Urinary bladder (tissue), 4 donors: ENCODE measurements around the gene CHCHD3. TPM values are rescaled to one million over a fixed set of nuclear protein-coding genes. Genes with fewer than 3 reads are reported as not detected.
"Not testable (repeated sequence)": the region's sequence is repeated elsewhere in the genome, so short reads cannot be mapped to it uniquely, and the experiment has no call there.

Source experiments
- DNase-seq: peaks from one replicate; pipeline ENCODE4 v3.0.0-alpha.2; 2015; ENCODE audit errors: extremely low spot score
- H3K27ac ChIP-seq: one replicate; pipeline ENCODE4 v1.5.1; 2013; ENCODE audit warnings: low read depth, mild to moderate bottlenecking, moderate library complexity
- H3K36me3 ChIP-seq: one replicate; pipeline ENCODE4 v1.6.1; 2013; ENCODE audit warnings: mild to moderate bottlenecking, moderate library complexity; ENCODE audit not compliant: insufficient read depth
- H3K4me1 ChIP-seq: one replicate; pipeline ENCODE4 v1.6.1; 2013; ENCODE audit warnings: mild to moderate bottlenecking, moderate library complexity; ENCODE audit not compliant: insufficient read depth
- H3K4me3 ChIP-seq: one replicate; pipeline ENCODE4 v1.5.1; 2013; ENCODE audit warnings: low read depth, low read length
- WGBS: extraction: QIAGEN DNeasy Blood & Tissue Kit; methylation state at CpG from one replicate; pipeline ENCODE4 v1.1.7; 2013; 5-methylcytosine and 5-hydroxymethylcytosine counted together
- polyA plus RNA-seq: library from polyadenylated mRNA; stranded (reverse); fragments of 200-250 nt; gene quantifications from one replicate; pipeline ENCODE4 v1.2.3, GENCODE V29; 2013
- total RNA-seq: library from RNA; depleted of rRNA; stranded (reverse); fragments of >200 nt; gene quantifications from one replicate; pipeline ENCODE4 v1.2.3, GENCODE V29; 2014
- donor health status: healthy with polysubstance abuse.
- donor health status: healthy.

Gene CHCHD3
- total and polyA plus RNA-seq, 2 donors: 56.5 to 60.7 TPM

- DNase-seq: no peak
- Histone ChIP-seq H3K4me1 (no peaks in the 10 kb centered on the region), H3K27ac (no peak overlapping the region), H3K4me3 (no peak overlapping the region), H3K36me3 (no peaks in the 10 kb centered on the region)
These were observed 177.7 kb downstream of the CHCHD3 start for GRCh38 chr7:132904209-132904608.

- 97% methylated on average over 3 of the region's 3 CpGs for WGBS
- not testable (repeated sequence) for H3K4me1 ChIP-seq, DNase-seq
These were observed 179.6 kb downstream of the CHCHD3 start for GRCh38 chr7:132902294-132902693.

GRCh38 chr7:132901241-132901640, 180.6 kb downstream of the CHCHD3 start:
- Histone ChIP-seq H3K27ac (no peak overlapping the region), H3K4me1 (no peaks in the 10 kb centered on the region), H3K4me3 (no peak overlapping the region), H3K36me3 (peaks cover 4% of the 10 kb centered on the region)
- DNase-seq: no peak
- 82% methylated on average over 4 of the region's 4 CpGs for WGBS

More at GRCh38 chr7:132902294-132902693, 179.6 kb downstream of the CHCHD3 start:
- not testable (repeated sequence) for H3K4me3 ChIP-seq, H3K36me3 ChIP-seq, H3K27ac ChIP-seq

GRCh38 chr7:132899833-132900232, 182.1 kb downstream of the CHCHD3 start:
- DNase-seq: no peak
- 95% methylated on average over 4 of the region's 4 CpGs for WGBS
- Histone ChIP-seq H3K4me3 (no peak overlapping the region), H3K36me3 (peaks cover 4% of the 10 kb centered on the region), H3K27ac (no peak overlapping the region), H3K4me1 (no peaks in the 10 kb centered on the region)

GRCh38 chr7:132898641-132899175, 183.2 kb downstream of the CHCHD3 start:
- not testable (repeated sequence) for DNase-seq, H3K4me1 ChIP-seq, H3K27ac ChIP-seq, H3K36me3 ChIP-seq, H3K4me3 ChIP-seq
- 98% methylated on average over 33 of the region's 38 CpGs for WGBS

GRCh38 chr7:132897093-132897687, 184.7 kb downstream of the CHCHD3 start:
- Histone ChIP-seq H3K4me1 (no peaks in the 10 kb centered on the region), H3K36me3 (peaks cover 4% of the 10 kb centered on the region), H3K27ac (no peak overlapping the region), H3K4me3 (no peak overlapping the region)
- DNase-seq: no peak
- 95% methylated on average over 3 of the region's 3 CpGs for WGBS

- 93% methylated on average over 6 of the region's 6 CpGs for WGBS
- Histone ChIP-seq H3K4me3 (no peak overlapping the region), H3K36me3 (peaks cover 4% of the 10 kb centered on the region), H3K27ac (no peak overlapping the region), H3K4me1 (no peaks in the 10 kb centered on the region)
- no peak for DNase-seq
These were observed 186.7 kb downstream of the CHCHD3 start for GRCh38 chr7:132895231-132895630.

- H3K4me3 ChIP-seq: no peak overlapping the region
- no peak for DNase-seq
- 91% methylated on average over 4 of the region's 4 CpGs for WGBS
- peaks cover 4% of the 10 kb centered on the region for H3K36me3 ChIP-seq
- no peak overlapping the region for H3K27ac ChIP-seq
- no peaks in the 10 kb centered on the region for H3K4me1 ChIP-seq
These were observed 188.3 kb downstream of the CHCHD3 start for GRCh38 chr7:132893560-132893959.

GRCh38 chr7:132892744-132893143, 189.1 kb downstream of the CHCHD3 start:
- not testable (repeated sequence) for H3K4me1 ChIP-seq, H3K4me3 ChIP-seq, DNase-seq, H3K27ac ChIP-seq, H3K36me3 ChIP-seq
- WGBS: 99% methylated on average over 4 of the region's 4 CpGs

GRCh38 chr7:132891554-132891953, 190.3 kb downstream of the CHCHD3 start:
- no peak overlapping the region for H3K4me3 ChIP-seq
- no peaks in the 10 kb centered on the region for H3K36me3 ChIP-seq
- 83% methylated on average over 3 of the region's 3 CpGs for WGBS
- DNase-seq: no peak
- no peak overlapping the region for H3K27ac ChIP-seq
- H3K4me1 ChIP-seq: no peaks in the 10 kb centered on the region

- Histone ChIP-seq H3K4me1 (no peaks in the 10 kb centered on the region), H3K27ac (no peak overlapping the region), H3K36me3 (peaks cover 3% of the 10 kb centered on the region), H3K4me3 (no peak overlapping the region)
- DNase-seq: no peak
- 92% methylated on average over 2 of the region's 2 CpGs for WGBS
These were observed 199.0 kb downstream of the CHCHD3 start for GRCh38 chr7:132882714-132883428.

GRCh38 chr7:132881317-132881716, 200.6 kb downstream of the CHCHD3 start:
- no peak for DNase-seq
- Histone ChIP-seq H3K4me3 (no peak overlapping the region), H3K27ac (no peak overlapping the region), H3K4me1 (no peaks in the 10 kb centered on the region), H3K36me3 (peaks cover 3% of the 10 kb centered on the region)
- WGBS: 86% methylated on average over 3 of the region's 3 CpGs

- DNase-seq: no peak
- H3K36me3 ChIP-seq: peaks cover 3% of the 10 kb centered on the region
- 98% methylated on average over 7 of the region's 7 CpGs for whole genome bisulfite sequencing
- no peaks in the 10 kb centered on the region for H3K4me1 ChIP-seq
- no peak overlapping the region for H3K4me3 ChIP-seq
- H3K27ac ChIP-seq: no peak overlapping the region
These were observed 202.3 kb downstream of the CHCHD3 start for GRCh38 chr7:132879579-132879978.

GRCh38 chr7:132878204-132878919, 203.5 kb downstream of the CHCHD3 start:
- 82% methylated on average over 1 of the region's 1 CpG for WGBS
- H3K36me3 ChIP-seq: no peaks in the 10 kb centered on the region
- DNase-seq: no peak
- no peaks in the 10 kb centered on the region for H3K4me1 ChIP-seq
- H3K27ac ChIP-seq: no peak overlapping the region
- H3K4me3 ChIP-seq: no peak overlapping the region
